CD14-positive monocyte (primary cell): ENCODE measurements around the gene EEFSEC. TPM values are rescaled to one million over a fixed set of nuclear protein-coding genes. Genes with fewer than 3 reads are reported as not detected.

Experiments used
- DNase-seq, 3 donors: peaks; one replicate each; pipeline ENCODE4 v3.0.0-alpha.2; 2011 to 2022
- H2AFZ ChIP-seq: 2 replicates; pipeline ENCODE4 v1.6.0; 2012; ENCODE audit warnings: mild to moderate bottlenecking, low read depth, low read length, inconsistent platforms; ENCODE audit not compliant: insufficient read depth, poor library complexity, severe bottlenecking
- H3K27ac ChIP-seq, 2 donors: 1 replicate in 1 of 2; 2 replicates in 1 of 2; pipeline ENCODE4 v1.5.1; 2012 to 2013; ENCODE audit warnings: low read length in 2 of 2, control low read depth in 1 of 2, inconsistent platforms in 1 of 2, low read depth in 1 of 2, mild to moderate bottlenecking in 1 of 2
- H3K27me3 ChIP-seq, 2 donors: one replicate each; pipeline versions ENCODE4 v1.6.0 to v1.6.1; 2011 to 2013; ENCODE audit warnings: low read length in 2 of 2; ENCODE audit not compliant: control insufficient read depth in 2 of 2, insufficient read depth in 2 of 2
- H3K36me3 ChIP-seq, 2 donors: replicated peaks in 1 of 2; 1 replicate in 1 of 2; 2 replicates in 1 of 2; pipeline versions ENCODE4 v1.5.1 to v1.6.1; 2012 to 2013; ENCODE audit warnings: low read length in 2 of 2, control low read depth in 1 of 2, inconsistent platforms in 1 of 2, mild to moderate bottlenecking in 1 of 2; ENCODE audit not compliant: insufficient read depth in 2 of 2, control insufficient read depth in 1 of 2
- H3K4me1 ChIP-seq, 2 donors: 1 replicate in 1 of 2; 2 replicates in 1 of 2; pipeline versions ENCODE4 v1.5.1 to v1.6.1; 2012 to 2013; ENCODE audit warnings: low read length in 2 of 2, control low read depth in 1 of 2, inconsistent platforms in 1 of 2, mild to moderate bottlenecking in 1 of 2, moderate library complexity in 1 of 2; ENCODE audit not compliant: insufficient read depth in 2 of 2, control insufficient read depth in 1 of 2
- H3K4me2 ChIP-seq: replicated peaks from 2 replicates; pipeline ENCODE3; 2012; ENCODE audit warnings: low read length, moderate library complexity, mild to moderate bottlenecking; ENCODE audit not compliant: poor library complexity, severe bottlenecking; ENCODE audit errors: extremely low read depth
- H3K4me3 ChIP-seq, 3 experiments: fragments of 200-600 bp in 1 of 3; sonication (generic) in 1 of 3; replicated peaks in 1 of 3; 1 replicate in 2 of 3; 2 replicates in 1 of 3; pipeline ENCODE4 v1.5.1; 2011 to 2013; ENCODE audit warnings: low read length in 3 of 3, mild to moderate bottlenecking in 3 of 3, control low read depth in 2 of 3, low read depth in 2 of 3, inconsistent platforms in 1 of 3, moderate library complexity in 1 of 3
- H3K79me2 ChIP-seq: 2 replicates; pipeline ENCODE4 v1.6.0; 2012; ENCODE audit warnings: mild to moderate bottlenecking, control low read depth, inconsistent platforms, low read length, moderate library complexity; ENCODE audit not compliant: insufficient read depth
- H3K9ac ChIP-seq: 2 replicates; pipeline ENCODE4 v1.6.0; 2017; ENCODE audit warnings: low read length, mild to moderate bottlenecking; ENCODE audit not compliant: insufficient read depth, poor library complexity, severe bottlenecking
- H3K9me3 ChIP-seq, 2 donors: replicated peaks in 1 of 2; 1 replicate in 1 of 2; 2 replicates in 1 of 2; pipeline versions ENCODE4 v1.5.1 to v1.6.1; 2012 to 2013; ENCODE audit warnings: low read length in 2 of 2, control low read depth in 1 of 2; ENCODE audit not compliant: control insufficient read depth in 1 of 2, insufficient read depth in 1 of 2
- H4K20me1 ChIP-seq: 2 replicates; pipeline ENCODE4 v1.6.0; 2012; ENCODE audit warnings: mild to moderate bottlenecking, low read length, control low read depth, moderate library complexity; ENCODE audit not compliant: insufficient read depth
- H3K27ac Mint-ChIP-seq, 7 donors: one replicate each; pipeline ENCODE4 v1.8.0; 2020; ENCODE audit warnings: mild to moderate bottlenecking in 7 of 7, mixed read lengths in 7 of 7, moderate library complexity in 6 of 7, inconsistent platforms in 2 of 7
- H3K27me3 Mint-ChIP-seq, 3 donors: one replicate each; pipeline ENCODE4 v1.8.0; 2021 to 2022; ENCODE audit warnings: low read depth in 3 of 3, mild to moderate bottlenecking in 3 of 3, mixed read lengths in 3 of 3, moderate library complexity in 3 of 3, inconsistent platforms in 1 of 3
- H3K36me3 Mint-ChIP-seq, 2 donors: one replicate each; pipeline ENCODE4 v1.8.0; 2020; ENCODE audit warnings: mixed read lengths in 2 of 2, inconsistent platforms in 1 of 2, mild to moderate bottlenecking in 1 of 2
- H3K4me1 Mint-ChIP-seq: one replicate; pipeline ENCODE4 v1.8.0; 2020; ENCODE audit warnings: mild to moderate bottlenecking, mixed read lengths
- H3K4me3 Mint-ChIP-seq, 2 donors: one replicate each; pipeline ENCODE4 v1.8.0; 2020; ENCODE audit warnings: mild to moderate bottlenecking in 2 of 2, mixed read lengths in 2 of 2, moderate library complexity in 1 of 2
- H3K9me3 Mint-ChIP-seq, 7 donors: one replicate each; pipeline ENCODE4 v1.8.0; 2020 to 2022; ENCODE audit warnings: mixed read lengths in 7 of 7, mild to moderate bottlenecking in 6 of 7, moderate library complexity in 6 of 7, inconsistent platforms in 2 of 7
- WGBS: methylation state at CpG from one replicate; pipeline ENCODE4 v1.1.5; 2013; ENCODE audit warnings: missing lambda C conversion rate; ENCODE audit not compliant: insufficient coverage; 5-methylcytosine and 5-hydroxymethylcytosine counted together
- intact Hi-C, 2 donors: fragments of 100-400 bp; cut with micrococcal nuclease; formaldehyde crosslinking; loops; one replicate each; pipeline versions ENCODE4 v1.15.0 to v1.15.1; 2023
- polyA plus RNA-seq, 3 donors: library from polyadenylated mRNA; depleted of rRNA in 1 of 3; unstranded in 2 of 3; stranded (reverse) in 1 of 3; fragments of 300-500 nt in 2 of 3; fragments of >200 nt in 1 of 3; fragmentation: Illumina TruSeq in 2 of 3; gene quantifications; 1 replicate in 2 of 3; 2 replicates in 1 of 3; pipeline ENCODE4 v1.2.3, GENCODE V29; 2012 to 2021
- TF ChIP-seq, protein P1 (sequence below): fragments of 200-600 bp; IDR thresholded peaks from one replicate; pipeline ENCODE4 v1.8.0; 2022; ENCODE audit warnings: antibody characterized with exemption, mild to moderate bottlenecking

The EEFSEC gene
- polyA plus RNA-seq, 3 donors, result 13.3 to 14.9 (median 14.9) TPM

DNA sequence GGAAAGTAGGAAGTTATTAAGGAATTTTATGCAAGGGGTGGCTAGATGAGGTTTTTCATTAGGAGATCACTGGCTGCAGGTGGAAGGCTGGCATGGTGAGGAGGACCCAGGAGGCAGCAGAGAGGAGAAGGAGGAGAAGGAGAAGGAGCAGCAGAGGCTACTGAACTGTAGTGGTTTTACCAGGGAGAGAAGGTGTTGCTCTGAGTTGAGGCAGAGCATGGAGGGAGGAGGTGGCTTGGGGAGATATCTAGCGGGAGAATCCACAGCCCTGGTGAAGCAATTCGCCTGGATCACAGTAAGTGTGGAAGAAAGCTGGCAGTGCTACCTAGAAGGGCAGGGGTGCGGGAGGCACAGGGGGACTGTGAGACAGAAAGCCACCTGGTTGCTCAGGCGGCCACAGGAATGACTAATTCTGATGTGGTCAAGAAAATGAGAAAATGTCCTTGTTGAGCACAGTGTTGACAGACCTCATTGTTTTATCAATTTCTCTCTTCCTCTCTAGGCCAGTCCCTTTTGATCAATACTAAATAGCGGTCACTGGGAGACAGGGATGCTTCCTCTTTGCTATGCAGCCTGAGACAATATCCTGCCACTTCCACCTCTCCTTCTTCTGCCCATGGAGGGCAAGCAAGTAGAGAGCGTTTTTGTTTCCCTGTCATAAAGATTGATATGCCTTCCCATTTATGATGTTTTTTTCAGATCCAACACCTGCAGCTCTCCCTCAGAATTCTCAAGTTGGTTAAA is 94.6 kb downstream of the EEFSEC start:
- Histone ChIP-seq H3K9me3 (no peaks in the 10 kb centered on the region), H3K4me3 (no peak overlapping the region), H3K36me3 (peaks cover 21 to 29% of the 10 kb centered on the region in 2 donors), H2AFZ (no peak overlapping the region), H3K9ac (no peak overlapping the region), H3K4me1 (peaks cover 4 to 8% of the 10 kb centered on the region in 2 donors), H3K79me2 (no peaks in the 10 kb centered on the region), H4K20me1 (peaks cover 4% of the 10 kb centered on the region), H3K27ac (no peak overlapping the region), H3K27me3 (no peaks in the 10 kb centered on the region), H3K4me2 (no peak overlapping the region)
- Mint-ChIP-seq H3K4me3 (no peak overlapping the region), H3K36me3 (peaks cover 52 to 53% of the 10 kb centered on the region in 2 donors), H3K27ac (no peak overlapping the region), H3K27me3 (peaks cover 0 to 1% (median 0%) of the 10 kb centered on the region in 3 donors), H3K4me1 (peaks cover 9% of the 10 kb centered on the region), H3K9me3 (peaks cover 0 to 3% (median 0%) of the 10 kb centered on the region in 7 donors)
- no peak for DNase-seq
- WGBS, result 94% methylated on average over 4 of the region's 6 CpGs
- intact Hi-C loops, result no loop called here
- TF ChIP-seq, protein P1, sequence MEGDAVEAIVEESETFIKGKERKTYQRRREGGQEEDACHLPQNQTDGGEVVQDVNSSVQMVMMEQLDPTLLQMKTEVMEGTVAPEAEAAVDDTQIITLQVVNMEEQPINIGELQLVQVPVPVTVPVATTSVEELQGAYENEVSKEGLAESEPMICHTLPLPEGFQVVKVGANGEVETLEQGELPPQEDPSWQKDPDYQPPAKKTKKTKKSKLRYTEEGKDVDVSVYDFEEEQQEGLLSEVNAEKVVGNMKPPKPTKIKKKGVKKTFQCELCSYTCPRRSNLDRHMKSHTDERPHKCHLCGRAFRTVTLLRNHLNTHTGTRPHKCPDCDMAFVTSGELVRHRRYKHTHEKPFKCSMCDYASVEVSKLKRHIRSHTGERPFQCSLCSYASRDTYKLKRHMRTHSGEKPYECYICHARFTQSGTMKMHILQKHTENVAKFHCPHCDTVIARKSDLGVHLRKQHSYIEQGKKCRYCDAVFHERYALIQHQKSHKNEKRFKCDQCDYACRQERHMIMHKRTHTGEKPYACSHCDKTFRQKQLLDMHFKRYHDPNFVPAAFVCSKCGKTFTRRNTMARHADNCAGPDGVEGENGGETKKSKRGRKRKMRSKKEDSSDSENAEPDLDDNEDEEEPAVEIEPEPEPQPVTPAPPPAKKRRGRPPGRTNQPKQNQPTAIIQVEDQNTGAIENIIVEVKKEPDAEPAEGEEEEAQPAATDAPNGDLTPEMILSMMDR, result no peak

DNA sequence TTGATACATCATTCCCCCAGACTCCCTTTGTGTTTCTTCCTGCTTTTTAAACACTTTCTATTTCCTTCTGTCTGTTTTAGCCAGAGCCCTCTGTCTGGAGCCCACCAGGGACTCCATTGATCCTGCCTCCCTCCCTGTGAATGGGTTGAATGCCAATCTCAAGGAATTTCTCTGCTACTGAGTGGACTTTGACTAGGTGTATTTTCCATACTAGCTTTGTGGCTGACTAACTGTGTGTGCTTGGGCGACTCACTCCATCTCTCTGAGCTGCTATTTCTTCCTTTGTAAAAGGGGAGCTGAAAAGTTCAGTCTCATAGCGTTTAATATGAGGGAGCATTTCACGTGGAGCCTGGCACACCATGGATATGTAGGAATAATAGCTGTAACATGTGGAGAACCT is 98.8 kb downstream of the EEFSEC start:
- H3K9me3 Mint-ChIP-seq, result peaks cover 0 to 3% (median 0%) of the 10 kb centered on the region in 7 donors
- H3K27me3 Mint-ChIP-seq, result peaks cover 0 to 1% (median 0%) of the 10 kb centered on the region in 3 donors
- H3K4me3 Mint-ChIP-seq, result no peak overlapping the region
- Histone ChIP-seq H3K9ac (no peak overlapping the region), H2AFZ (no peak overlapping the region), H3K4me1 (peaks cover 0 to 3% of the 10 kb centered on the region in 2 donors), H3K36me3 (peaks cover 15 to 26% of the 10 kb centered on the region in 2 donors), H3K4me2 (no peak overlapping the region), H3K4me3 (no peak overlapping the region), H4K20me1 (no peaks in the 10 kb centered on the region), H3K27ac (no peak overlapping the region), H3K9me3 (no peaks in the 10 kb centered on the region), H3K27me3 (no peaks in the 10 kb centered on the region), H3K79me2 (no peaks in the 10 kb centered on the region)
- no peak for DNase-seq
- no peak overlapping the region for H3K27ac Mint-ChIP-seq
- TF ChIP-seq, protein P1, result no peak
- peaks cover 14% of the 10 kb centered on the region for H3K4me1 Mint-ChIP-seq
- intact Hi-C loops, result no loop called here
- 100% methylated on average over 2 of the region's 3 CpGs for WGBS
- peaks cover 40 to 49% of the 10 kb centered on the region in 2 donors for H3K36me3 Mint-ChIP-seq
